ENCODE measurements around the gene ANKRD42.

Gene ANKRD42

DNA sequence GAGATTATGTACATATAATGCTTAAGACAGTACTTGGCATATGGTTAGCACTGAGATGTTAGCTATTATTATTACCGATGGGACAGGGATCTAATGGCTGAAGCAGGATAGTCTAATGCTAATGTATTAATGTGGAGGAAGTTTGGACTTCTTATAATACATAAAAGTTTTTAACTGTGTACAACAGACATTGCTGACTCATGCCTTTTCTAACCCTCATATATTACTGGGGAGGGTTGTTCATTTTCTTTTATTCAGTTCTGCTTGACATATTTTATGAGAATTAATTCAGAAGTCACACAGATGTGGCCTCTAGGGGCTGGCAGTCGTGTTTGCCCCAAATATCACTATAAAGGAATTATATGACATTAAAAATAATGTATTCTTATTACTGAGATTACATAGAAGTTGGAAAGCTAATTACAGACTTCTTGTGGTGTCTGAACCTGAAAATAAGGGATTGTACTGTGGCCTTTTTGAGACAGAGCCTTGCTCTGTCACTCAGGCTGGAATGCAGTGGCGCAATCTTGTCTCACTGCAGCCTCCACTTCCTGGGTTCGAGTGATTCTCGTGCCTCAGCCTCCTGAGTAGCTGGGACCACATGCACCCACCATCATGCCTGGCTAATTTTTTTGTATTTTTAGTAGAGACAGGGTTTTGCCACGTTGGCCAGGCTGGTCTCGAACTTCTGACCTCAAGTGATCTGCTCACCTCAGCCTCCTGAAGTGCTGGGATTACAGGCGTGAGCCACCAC lies 82.6 kb downstream of the ANKRD42 start:
- in situ Hi-C loops (cut with HindIII; ENCODE audit: low pct_ligation_motif_present, low pct_unique_long_range_greater_than_20kb, low sequenced_read_pairs) = no loop called here
- no peak for DNase-seq

DNA sequence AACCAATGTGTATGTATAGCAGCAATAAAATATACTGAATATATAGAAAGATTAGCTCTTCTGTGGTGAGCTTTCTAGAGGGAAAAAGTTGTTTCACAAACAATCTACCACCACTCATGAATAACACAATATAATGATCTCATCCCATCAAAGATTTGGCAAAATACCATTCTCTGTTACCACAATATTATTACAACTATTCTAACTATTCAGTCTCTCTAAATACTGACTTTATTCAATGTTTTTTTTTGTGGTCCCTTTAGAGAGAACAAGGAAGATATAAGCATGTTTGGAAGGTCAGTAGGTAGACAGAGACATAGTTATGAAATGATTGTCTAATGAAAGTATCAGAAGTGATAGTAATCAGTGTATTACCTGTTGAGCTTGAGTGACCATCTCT lies 84.8 kb downstream of the ANKRD42 start:
- in situ Hi-C loops (cut with HindIII; ENCODE audit: low pct_ligation_motif_present, low pct_unique_long_range_greater_than_20kb, low sequenced_read_pairs) = no loop called here
- DNase-seq = no peak

DNA sequence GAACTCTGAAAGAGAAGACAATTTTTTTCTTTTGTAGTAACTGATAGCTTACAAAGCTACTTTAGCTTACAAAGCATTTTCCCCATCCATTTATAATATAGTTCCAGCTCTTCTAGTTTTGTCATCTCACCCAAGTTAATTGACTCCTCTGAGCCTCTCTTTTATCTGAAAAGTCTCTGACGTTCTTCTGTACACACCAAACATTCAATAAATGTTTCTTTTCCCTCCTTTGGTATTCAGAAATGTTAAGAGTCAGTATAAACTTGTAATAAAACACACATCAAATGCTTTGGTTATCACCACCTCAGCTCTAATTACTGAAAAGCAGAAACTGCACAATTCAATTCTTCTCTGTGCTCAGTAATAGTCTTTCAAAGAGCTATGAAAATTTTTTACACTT lies 86.7 kb downstream of the ANKRD42 start:
- no peak for DNase-seq
- in situ Hi-C loops (cut with HindIII; ENCODE audit: low pct_ligation_motif_present, low pct_unique_long_range_greater_than_20kb, low sequenced_read_pairs) = no loop called here

DNA sequence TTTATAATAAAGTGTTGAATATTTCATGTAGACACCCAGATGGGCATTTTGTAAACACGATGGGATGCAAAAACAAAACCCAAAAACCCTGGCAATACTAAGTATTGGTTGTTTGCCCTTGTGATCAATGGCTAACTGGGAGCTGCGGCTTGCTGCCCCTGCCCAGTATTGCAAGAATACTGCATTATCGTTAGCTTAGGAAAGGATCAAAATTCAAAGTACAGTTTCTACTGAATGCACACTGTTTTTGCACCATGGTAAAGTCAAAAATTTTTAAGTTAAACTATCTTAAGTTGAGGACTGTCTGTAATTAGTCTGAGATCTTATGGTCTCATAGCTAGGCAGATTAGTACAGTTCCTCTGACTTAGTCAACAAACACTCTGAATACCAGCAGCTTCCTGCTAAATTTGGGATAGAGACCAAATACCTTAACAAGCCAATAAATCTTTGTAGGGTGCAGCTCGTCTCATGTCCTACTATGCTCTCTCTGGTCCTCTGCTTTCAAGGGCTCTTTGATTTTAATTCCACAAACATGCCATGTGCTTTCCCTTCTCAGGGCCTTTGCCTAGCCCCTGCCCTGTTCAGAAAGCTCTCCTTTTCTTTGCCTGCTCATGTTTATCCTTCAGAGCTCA lies 88.7 kb downstream of the ANKRD42 start:
- in situ Hi-C loops (cut with HindIII; ENCODE audit: low pct_ligation_motif_present, low pct_unique_long_range_greater_than_20kb, low sequenced_read_pairs) = no loop called here
- DNase-seq = no peak

DNA sequence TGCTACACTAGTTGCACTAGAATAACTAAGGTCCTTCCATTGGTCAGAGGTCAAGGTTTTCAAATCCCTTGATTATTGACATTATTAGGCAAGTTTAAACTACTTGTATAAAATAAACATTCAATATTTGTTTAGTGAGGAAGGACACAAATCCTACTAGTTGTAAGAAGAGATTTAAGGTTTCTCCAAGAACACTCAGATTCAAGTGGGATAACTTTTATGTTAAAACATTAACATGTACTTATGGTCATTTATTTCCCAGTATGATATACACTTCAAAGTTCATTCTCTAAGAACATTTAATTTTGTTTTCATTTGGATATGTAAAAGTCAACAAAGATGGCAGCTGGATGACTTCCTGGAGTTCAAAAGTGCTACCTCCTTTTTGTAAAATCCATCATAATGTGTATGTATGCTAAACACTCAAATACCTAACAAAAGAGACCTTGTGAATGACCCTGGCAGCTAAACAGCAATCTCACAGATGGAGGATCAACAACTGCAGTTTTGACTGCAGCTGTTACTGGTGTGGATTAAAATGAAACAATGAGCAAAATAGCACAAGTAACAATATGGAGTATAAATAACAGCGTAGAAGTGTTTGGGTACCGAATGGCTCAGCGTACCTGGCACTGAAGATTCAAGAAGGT lies 91.1 kb downstream of the ANKRD42 start:
- DNase-seq = no peak
- in situ Hi-C loops (cut with HindIII; ENCODE audit: low pct_ligation_motif_present, low pct_unique_long_range_greater_than_20kb, low sequenced_read_pairs) = no loop called here

DNA sequence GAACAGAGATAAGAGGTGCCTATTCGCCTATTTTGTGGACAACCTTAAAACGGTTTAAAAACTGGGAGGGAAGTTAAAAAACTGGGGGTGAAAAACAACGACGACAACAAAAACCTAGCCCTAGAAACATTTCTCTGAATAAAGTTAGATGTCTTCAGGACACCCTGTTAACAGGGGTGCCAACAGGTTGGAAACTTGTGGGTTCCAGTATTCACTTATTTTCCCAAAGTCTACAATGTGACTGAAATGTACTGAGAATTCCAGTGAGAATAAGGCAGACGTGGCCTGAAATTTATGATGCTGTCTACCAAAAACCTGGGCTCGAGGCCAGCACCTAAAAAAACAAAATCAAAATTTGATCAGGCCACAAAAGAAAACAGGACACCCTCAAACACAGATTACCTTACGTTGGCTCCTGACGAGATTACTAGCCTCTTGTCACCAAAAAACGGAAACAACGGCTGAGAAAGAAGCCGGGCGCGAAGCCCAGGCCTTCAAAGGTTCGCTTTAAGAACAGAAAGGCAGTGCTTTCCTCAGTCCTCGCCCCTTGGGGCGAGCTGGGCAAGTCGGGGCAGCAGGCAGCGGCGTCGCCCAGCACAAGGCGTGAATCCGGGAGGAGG lies 91.7 kb downstream of the ANKRD42 start:
- no peak for DNase-seq
- in situ Hi-C loops (cut with HindIII; ENCODE audit: low pct_ligation_motif_present, low pct_unique_long_range_greater_than_20kb, low sequenced_read_pairs) = no loop called here

DNA sequence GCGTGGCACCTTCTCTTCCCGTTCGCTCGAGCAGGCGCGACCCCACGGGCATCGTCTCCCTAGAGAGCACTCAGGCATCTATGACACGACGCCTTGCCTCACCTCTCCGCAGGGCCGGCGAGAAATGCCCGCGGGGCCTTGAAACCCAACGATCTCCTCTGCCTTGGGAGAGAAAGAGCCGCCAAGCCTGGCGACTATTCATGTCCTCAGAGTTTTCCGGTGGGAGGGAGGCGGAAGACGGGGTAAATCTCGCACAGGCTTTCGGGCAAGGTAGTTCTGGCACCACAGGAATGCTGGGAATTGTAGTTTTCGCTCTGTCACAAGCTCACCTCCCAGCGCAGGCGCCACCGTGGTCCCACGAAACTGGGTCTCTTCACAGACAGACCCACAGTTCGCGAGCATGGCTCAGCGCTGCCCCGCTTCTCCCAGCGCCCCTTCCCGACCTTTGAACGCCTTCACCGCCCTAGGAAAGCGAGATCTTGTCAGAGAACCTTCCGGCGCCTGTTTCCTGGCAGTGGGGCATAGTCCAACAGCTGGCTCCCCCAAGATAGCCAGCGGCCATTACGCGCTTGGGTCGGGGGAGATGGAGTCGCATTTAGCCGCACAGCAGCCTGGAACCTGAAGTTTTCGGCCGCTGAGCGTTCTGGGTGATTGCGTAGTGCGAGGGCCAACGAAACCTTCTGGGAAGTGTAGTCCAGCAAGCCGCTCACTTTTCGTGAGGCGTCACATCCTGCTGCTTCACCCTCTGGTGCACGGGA lies 92.4 kb downstream of the ANKRD42 start, which contains the start of gene CCDC90B:
Gene CCDC90B (minus strand): TSS at position 597 of the 758 bp plus-strand sequence. CDS start 395 bp downstream, at position 202.
- in situ Hi-C loops (cut with HindIII; ENCODE audit: low pct_ligation_motif_present, low pct_unique_long_range_greater_than_20kb, low sequenced_read_pairs) = no loop called here
- peak; percentile 94 for DNase-seq

DNA sequence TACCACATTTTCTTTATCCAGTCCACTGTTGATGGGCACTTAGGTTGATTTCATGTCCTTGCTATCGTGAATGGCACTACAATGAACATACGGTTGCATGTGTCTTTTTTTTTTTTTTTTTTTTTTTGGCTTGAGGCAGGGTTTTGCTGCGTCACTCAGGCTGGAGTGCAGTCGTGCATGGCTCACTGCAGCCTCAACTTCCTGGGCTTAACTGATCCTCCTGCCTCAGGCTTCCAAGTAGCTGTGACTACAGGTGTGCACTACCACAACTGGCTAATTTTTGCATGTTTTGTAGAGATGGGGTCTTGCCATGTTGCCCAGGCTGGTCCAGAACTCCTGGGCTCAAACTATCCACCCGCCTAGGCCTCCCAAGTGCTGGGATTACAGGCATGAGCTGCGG lies 94.1 kb downstream of the ANKRD42 start:
- in situ Hi-C loops (cut with HindIII; ENCODE audit: low pct_ligation_motif_present, low pct_unique_long_range_greater_than_20kb, low sequenced_read_pairs) = no loop called here

DNA sequence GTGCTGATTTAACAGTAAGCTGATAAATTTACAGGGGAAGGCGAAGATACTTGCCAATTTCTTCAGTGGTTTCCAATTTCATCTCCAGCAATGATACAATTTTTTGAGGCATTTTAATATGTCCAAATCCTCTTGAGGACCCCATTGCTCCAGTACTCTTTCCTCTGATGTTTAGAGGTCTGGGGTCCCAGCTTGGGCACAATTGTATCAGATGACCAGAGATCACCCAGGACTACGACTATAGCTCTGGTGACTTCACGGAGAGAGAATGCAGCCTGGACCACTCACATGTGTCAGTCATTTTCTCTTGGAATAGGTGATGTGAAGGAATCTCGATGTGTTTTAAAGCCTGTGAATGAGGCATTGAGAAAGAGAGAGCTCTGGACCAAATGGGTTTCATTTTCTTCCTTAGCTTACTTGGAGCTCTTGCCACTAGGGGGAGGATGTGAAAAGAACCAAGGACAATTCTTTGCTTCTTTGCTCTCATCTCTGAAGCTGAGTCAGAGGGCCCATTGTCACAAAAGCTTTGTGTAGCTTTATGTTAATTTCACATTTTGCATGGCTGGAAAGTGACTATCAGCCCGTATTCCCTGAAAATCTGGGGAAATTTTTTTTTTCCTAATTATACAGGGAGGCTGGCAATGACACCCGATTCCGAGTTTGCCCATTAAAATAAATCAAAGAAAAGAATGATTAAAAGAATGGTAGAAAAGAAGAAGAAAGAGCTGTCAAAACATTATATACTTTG lies 99.4 kb downstream of the ANKRD42 start:
- DNase-seq = peak; percentile 62
- in situ Hi-C loops (cut with HindIII; ENCODE audit: low pct_ligation_motif_present, low pct_unique_long_range_greater_than_20kb, low sequenced_read_pairs) = no loop called here

More for the DNA sequence above, 94.1 kb downstream of the ANKRD42 start:
- no peak for DNase-seq

DNA sequence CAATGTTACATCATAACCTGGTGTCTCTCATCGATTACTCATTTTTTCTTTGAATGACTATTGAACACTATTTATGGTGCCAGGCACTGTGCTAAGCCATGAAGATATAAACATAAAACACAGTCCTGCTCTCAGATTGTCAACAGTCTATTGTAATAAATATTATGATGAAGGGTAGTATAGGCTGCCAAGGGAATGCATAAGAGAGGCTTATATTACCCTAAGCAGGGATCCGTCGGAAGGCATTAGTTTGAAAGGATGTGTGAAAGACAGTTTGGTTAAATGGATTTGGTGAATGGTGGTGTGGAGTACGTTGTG lies 99.9 kb downstream of the ANKRD42 start:
- no peak for DNase-seq
- in situ Hi-C loops (cut with HindIII; ENCODE audit: low pct_ligation_motif_present, low pct_unique_long_range_greater_than_20kb, low sequenced_read_pairs) = no loop called here

DNA sequence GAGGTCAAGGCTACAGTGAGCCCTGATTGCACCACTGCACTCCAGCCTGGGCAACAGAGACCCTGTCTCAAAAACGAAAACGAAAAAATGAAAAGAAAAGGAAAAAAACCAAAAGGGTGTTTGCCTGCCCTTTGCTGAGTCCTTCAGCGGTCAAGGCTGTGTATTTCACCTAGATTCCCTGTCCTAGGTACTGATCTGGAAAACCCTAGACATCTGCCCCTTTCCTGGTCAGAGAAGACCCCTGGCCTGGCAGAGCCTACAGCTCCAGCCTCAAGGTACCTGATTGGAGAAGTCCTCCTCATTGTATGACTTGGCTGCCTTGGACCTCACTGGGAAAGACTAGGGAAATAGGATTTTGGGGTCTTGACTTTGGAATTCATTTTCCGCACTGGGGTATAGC lies 100.7 kb downstream of the ANKRD42 start:
- in situ Hi-C loops (cut with HindIII; ENCODE audit: low pct_ligation_motif_present, low pct_unique_long_range_greater_than_20kb, low sequenced_read_pairs) = no loop called here
- DNase-seq = no peak

All from ACHN (cell line).